NCI-H2227 (cell line): ENCODE data around the gene CASP9.
"Not testable (repeated sequence)": the region's sequence is repeated elsewhere in the genome, so short reads cannot be mapped to it uniquely, and the experiment has no call there.

Experiments
- DNase-seq: peaks from one replicate; lab custom pipeline; 2025; ENCODE audit not compliant: unreplicated experiment; lab: John Stamatoyannopoulos, UW

The CASP9 gene

GRCh38 chr1:15501208-15502032 lies 22.6 kb downstream of the CASP9 start:
- DNase-seq = peak; percentile 69

- DNase-seq = no peak
Measured at GRCh38 chr1:15500184-15501178, 23.5 kb downstream of the CASP9 start.

GRCh38 chr1:15493869-15494390 lies 30.1 kb downstream of the CASP9 start:
- no peak for DNase-seq

GRCh38 chr1:15492596-15492995 lies 31.4 kb downstream of the CASP9 start:
- no peak for DNase-seq

GRCh38 chr1:15491010-15491409 lies 33.0 kb downstream of the CASP9 start:
- not testable (repeated sequence) for DNase-seq

GRCh38 chr1:15489052-15489736 lies 34.8 kb downstream of the CASP9 start:
- no peak for DNase-seq

- DNase-seq = no peak
Measured at GRCh38 chr1:15488371-15488770, 35.6 kb downstream of the CASP9 start.

- DNase-seq = not testable (repeated sequence)
Measured at GRCh38 chr1:15486844-15487610, 37.0 kb downstream of the CASP9 start.

GRCh38 chr1:15485636-15486035 lies 38.4 kb downstream of the CASP9 start:
- no peak for DNase-seq

GRCh38 chr1:15484443-15484842 lies 39.6 kb downstream of the CASP9 start:
- not testable (repeated sequence) for DNase-seq

GRCh38 chr1:15483971-15484370 lies 40.0 kb downstream of the CASP9 start:
- DNase-seq = no peak

- DNase-seq = not testable (repeated sequence)
Measured at GRCh38 chr1:15482983-15483543, 41.0 kb downstream of the CASP9 start.

- DNase-seq = not testable (repeated sequence)
Measured at GRCh38 chr1:15482455-15482854, 41.6 kb downstream of the CASP9 start.

- no peak for DNase-seq
Measured at GRCh38 chr1:15479654-15480347, 44.2 kb downstream of the CASP9 start.

- no peak for DNase-seq
Measured at GRCh38 chr1:15477646-15478212, 46.3 kb downstream of the CASP9 start.

GRCh38 chr1:15476927-15477326 lies 47.1 kb downstream of the CASP9 start:
- no peak for DNase-seq

- DNase-seq = no peak
Measured at GRCh38 chr1:15475752-15476314, 48.2 kb downstream of the CASP9 start, which contains the start of gene CELA2B. Gene CELA2B, plus strand, starts transcription at chr1:15476104. Its CDS starts 22 bp downstream, at chr1:15476126.

GRCh38 chr1:15472587-15472986 lies 51.4 kb downstream of the CASP9 start:
- no peak for DNase-seq
